ENCODE measurements around the gene WDR90.

The WDR90 gene

DNA sequence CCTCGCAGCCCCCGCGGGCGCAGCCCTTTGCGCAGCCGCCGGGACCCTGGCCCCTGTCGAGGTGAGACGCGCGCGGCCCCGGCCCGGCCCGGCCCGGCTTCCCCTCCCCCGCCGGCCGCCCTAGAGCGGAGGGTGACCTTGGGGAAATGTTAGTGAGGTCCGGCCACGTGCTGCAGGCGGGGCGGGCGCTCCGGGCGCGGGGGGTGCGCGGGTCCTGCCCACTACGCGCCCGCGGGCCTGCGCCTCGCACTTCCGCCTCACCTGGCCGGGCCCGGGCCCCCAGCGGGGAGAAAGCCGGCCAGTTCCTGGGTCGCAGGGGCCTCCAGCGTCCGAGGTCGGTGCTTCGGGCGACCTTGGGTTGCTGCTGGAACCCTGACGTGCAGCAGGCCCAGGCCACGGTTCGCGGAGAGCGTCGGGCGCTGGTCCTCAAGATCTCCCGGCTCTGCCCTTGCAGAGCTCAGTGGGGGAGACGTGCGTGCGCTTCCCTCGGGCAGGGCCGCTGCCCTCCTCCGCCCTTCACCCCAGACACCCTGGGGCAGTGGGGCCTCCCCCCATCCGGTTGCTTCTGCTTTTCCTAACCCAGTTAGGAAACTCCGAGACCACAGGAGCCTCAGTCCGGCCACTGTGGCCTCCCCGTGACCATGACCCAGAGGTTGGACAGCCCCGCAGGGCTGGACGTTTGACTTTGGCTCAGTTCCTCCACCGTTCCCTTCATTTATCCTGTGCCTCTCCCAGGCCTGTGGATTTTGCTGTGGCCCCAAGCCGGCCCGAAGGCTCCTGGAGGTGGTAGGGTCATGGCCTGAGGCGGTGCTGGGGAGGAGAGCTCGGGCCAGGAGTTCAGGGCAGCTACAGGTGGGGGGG lies 6.7 kb upstream of the WDR90 start (continued):
- TF ChIP-seq ZBTB8A (tag by site-specific recombination; IDR thresholded peaks at IDR 0.05) (peak; percentile 78), ZNF521 (tag by site-specific recombination; IDR thresholded peaks at IDR 0.05) (no peak), ZNF670 (tag by site-specific recombination; IDR thresholded peaks at IDR 0.05; ENCODE audit: low read depth) (no peak), ZNF426 (tag by site-specific recombination; IDR thresholded peaks at IDR 0.05) (no peak), ZNF514 (tag by site-specific recombination; IDR thresholded peaks at IDR 0.05) (no peak), ZNF701 (tag by site-specific recombination; IDR thresholded peaks at IDR 0.05) (no peak), ZNF48 (tag by site-specific recombination; IDR thresholded peaks at IDR 0.05) (no peak), PATZ1 (tag by site-specific recombination; IDR thresholded peaks at IDR 0.05) (peak; percentile 50; the same call in 1 of the 2 replicates), ZNF184 (tag by site-specific recombination; IDR thresholded peaks at IDR 0.05) (no peak), RBAK (tag by site-specific recombination; IDR thresholded peaks at IDR 0.05) (no peak), GLIS2 (tag by site-specific recombination; IDR thresholded peaks at IDR 0.05) (peak; percentile 71), ZNF837 (tag by site-specific recombination; IDR thresholded peaks at IDR 0.05) (no peak), SCRT1 (tag by site-specific recombination; IDR thresholded peaks at IDR 0.05; ENCODE audit: borderline replicate concordance) (no peak; the same call in 1 of the 2 replicates), REST (tag by site-specific recombination; IDR thresholded peaks at IDR 0.05) (no peak), ZNF561 (tag by site-specific recombination; IDR thresholded peaks at IDR 0.05; ENCODE audit: borderline replicate concordance) (no peak), ZNF513 (tag by site-specific recombination; IDR thresholded peaks at IDR 0.05) (no peak), ZFP69B (tag by site-specific recombination; IDR thresholded peaks at IDR 0.05) (no peak), ZBTB20 (tag by site-specific recombination; IDR thresholded peaks at IDR 0.05) (peak; percentile 65; the same call in 1 of the 2 replicates), ZNF544 (tag by site-specific recombination; IDR thresholded peaks at IDR 0.05) (no peak), SP2 (tag by site-specific recombination; IDR thresholded peaks at IDR 0.05) (peak; percentile 15; the same call in 1 of the 2 replicates), HIC1 (tag by site-specific recombination; IDR thresholded peaks at IDR 0.05) (no peak), KLF9 (tag by site-specific recombination; IDR thresholded peaks at IDR 0.05; ENCODE audit: low read depth) (no peak), IKZF3 (tag by site-specific recombination; IDR thresholded peaks at IDR 0.05) (no peak), ZFHX2 (tag by site-specific recombination; conservative IDR thresholded peaks at IDR 0.05) (no peak; the same call in 1 of the 2 replicates), ZNF707 (tag by site-specific recombination; IDR thresholded peaks at IDR 0.05) (no peak), ZNF549 (tag by site-specific recombination; IDR thresholded peaks at IDR 0.05) (no peak), ZFP3 (tag by site-specific recombination; IDR thresholded peaks at IDR 0.05; ENCODE audit: low read depth) (no peak)
- TF ChIP-seq, protein P1, sequence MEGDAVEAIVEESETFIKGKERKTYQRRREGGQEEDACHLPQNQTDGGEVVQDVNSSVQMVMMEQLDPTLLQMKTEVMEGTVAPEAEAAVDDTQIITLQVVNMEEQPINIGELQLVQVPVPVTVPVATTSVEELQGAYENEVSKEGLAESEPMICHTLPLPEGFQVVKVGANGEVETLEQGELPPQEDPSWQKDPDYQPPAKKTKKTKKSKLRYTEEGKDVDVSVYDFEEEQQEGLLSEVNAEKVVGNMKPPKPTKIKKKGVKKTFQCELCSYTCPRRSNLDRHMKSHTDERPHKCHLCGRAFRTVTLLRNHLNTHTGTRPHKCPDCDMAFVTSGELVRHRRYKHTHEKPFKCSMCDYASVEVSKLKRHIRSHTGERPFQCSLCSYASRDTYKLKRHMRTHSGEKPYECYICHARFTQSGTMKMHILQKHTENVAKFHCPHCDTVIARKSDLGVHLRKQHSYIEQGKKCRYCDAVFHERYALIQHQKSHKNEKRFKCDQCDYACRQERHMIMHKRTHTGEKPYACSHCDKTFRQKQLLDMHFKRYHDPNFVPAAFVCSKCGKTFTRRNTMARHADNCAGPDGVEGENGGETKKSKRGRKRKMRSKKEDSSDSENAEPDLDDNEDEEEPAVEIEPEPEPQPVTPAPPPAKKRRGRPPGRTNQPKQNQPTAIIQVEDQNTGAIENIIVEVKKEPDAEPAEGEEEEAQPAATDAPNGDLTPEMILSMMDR (tag by site-specific recombination; IDR thresholded peaks at IDR 0.05), result no peak

Measured in HEK293 (cell line).